Measurements from ENCODE around the gene ARVCF. TPM values are rescaled to one million over a fixed set of nuclear protein-coding genes. Genes with fewer than 3 reads are reported as not detected.
A peak's percentile ranks its signal among the peaks of the same experiment; 100 is the strongest.

The ARVCF gene
- total and polyA plus RNA-seq, 2 donors (not counting 3 experiments of a cell fraction or from before 2014, with no cell fraction given): 81.3 to 105 TPM

GRCh38 chr22:19984851-19985811 lies 31.5 kb downstream of the ARVCF start:
- DNase-seq (ENCODE audit: low read depth, low spot score): no peak
- Histone ChIP-seq H3K36me3 (ENCODE audit: control insufficient read depth in 2 of 2, extremely low read depth in 1 of 2, insufficient read depth in 2 of 2, low read length in 2 of 2) (peaks cover 4 to 21% of the 10 kb centered on the region in 2 experiments), H3K4me2 (ENCODE audit: insufficient read depth, low read length) (no peak overlapping the region), H3K9me1 (replicated peaks; ENCODE audit: control insufficient read depth, extremely low read depth, insufficient read depth, low read length) (no peaks in the 10 kb centered on the region), H3K4me3 (replicated peaks in 1 of 3; ENCODE audit: insufficient read depth in 1 of 3, low read depth in 1 of 3, low read length in 3 of 3) (no peak overlapping the region), H2AFZ (ENCODE audit: low read depth, low read length) (no peak overlapping the region), H3K4me1 (ENCODE audit: control insufficient read depth, extremely low read depth, insufficient read depth, low read length) (peaks cover 26% of the 10 kb centered on the region), H3K79me2 (ENCODE audit: control insufficient read depth, insufficient read depth, low read length) (peaks cover 13% of the 10 kb centered on the region), H3K27me3 (ENCODE audit: control insufficient read depth in 2 of 2, insufficient read depth in 2 of 2, low read length in 2 of 2) (no peaks in the 10 kb centered on the region), H4K20me1 (replicated peaks; ENCODE audit: control insufficient read depth, extremely low read depth, insufficient read depth, low read length) (no peaks in the 10 kb centered on the region), H3K9me3 (replicated peaks; ENCODE audit: control insufficient read depth, insufficient read depth, low read length) (no peaks in the 10 kb centered on the region), H3K27ac (ENCODE audit: insufficient read depth, low read depth, low read length) (peak overlapping the region; percentile 62), H3K9ac (replicated peaks; ENCODE audit: extremely low read depth, insufficient read depth, low read length) (no peak overlapping the region)
- no TSS peak for BruUV-seq (replicated peaks)
- ChIA-PET CTCF (interaction anchor here (1.2 to 4.4 kb wide), 5 partner anchors 10 to 29 kb away, joined by 3 to 78 read pairs (median 6); no protein-coding TSS in a partner anchor), POLR2A (interaction anchor here (0.6 to 1.8 kb wide), 3 partner anchors 11 to 14 kb away, joined by 3 to 7 read pairs (median 5); no protein-coding TSS in a partner anchor)
- intact Hi-C loops (cut with micrococcal nuclease) (no loop called here), dilution Hi-C loops (cut with MboI; ENCODE audit: extremely low pct_ligation_motif_present, low sequenced_read_pairs) (no loop called here)
- no peak for FAIRE-seq
- TF ChIP-seq, protein P1, sequence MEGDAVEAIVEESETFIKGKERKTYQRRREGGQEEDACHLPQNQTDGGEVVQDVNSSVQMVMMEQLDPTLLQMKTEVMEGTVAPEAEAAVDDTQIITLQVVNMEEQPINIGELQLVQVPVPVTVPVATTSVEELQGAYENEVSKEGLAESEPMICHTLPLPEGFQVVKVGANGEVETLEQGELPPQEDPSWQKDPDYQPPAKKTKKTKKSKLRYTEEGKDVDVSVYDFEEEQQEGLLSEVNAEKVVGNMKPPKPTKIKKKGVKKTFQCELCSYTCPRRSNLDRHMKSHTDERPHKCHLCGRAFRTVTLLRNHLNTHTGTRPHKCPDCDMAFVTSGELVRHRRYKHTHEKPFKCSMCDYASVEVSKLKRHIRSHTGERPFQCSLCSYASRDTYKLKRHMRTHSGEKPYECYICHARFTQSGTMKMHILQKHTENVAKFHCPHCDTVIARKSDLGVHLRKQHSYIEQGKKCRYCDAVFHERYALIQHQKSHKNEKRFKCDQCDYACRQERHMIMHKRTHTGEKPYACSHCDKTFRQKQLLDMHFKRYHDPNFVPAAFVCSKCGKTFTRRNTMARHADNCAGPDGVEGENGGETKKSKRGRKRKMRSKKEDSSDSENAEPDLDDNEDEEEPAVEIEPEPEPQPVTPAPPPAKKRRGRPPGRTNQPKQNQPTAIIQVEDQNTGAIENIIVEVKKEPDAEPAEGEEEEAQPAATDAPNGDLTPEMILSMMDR (IDR thresholded peaks at IDR 0.05; ENCODE audit: extremely low read depth in 1 of 2, insufficient read depth in 1 of 2, low read depth in 1 of 2, low read length in 2 of 2): no peak
- no peak for TF ChIP-seq FOS (IDR thresholded peaks at IDR 0.05; ENCODE audit: borderline replicate concordance, insufficient read depth, low read length)
- no peak for TF ChIP-seq MYC (IDR thresholded peaks at IDR 0.05; ENCODE audit: low read depth, low read length)
- TF ChIP-seq POLR2AphosphoS5 (IDR thresholded peaks at IDR 0.05; ENCODE audit: insufficient read depth, low read depth, low read length): no peak
- no peak for TF ChIP-seq GATA2 (IDR thresholded peaks at IDR 0.05; ENCODE audit: insufficient read depth, insufficient read length, low read depth, low read length)
- TF ChIP-seq EZH2 (IDR thresholded peaks at IDR 0.05; ENCODE audit: borderline replicate concordance, low read depth, low read length, severe bottlenecking): no peak
- no peak for TF ChIP-seq MAX (IDR thresholded peaks at IDR 0.05; ENCODE audit: insufficient read depth, insufficient read length)
- no peak for TF ChIP-seq JUN (IDR thresholded peaks at IDR 0.05; ENCODE audit: borderline replicate concordance, insufficient read depth, insufficient read length, low read depth)
- TF ChIP-seq POLR2A (IDR thresholded peaks at IDR 0.05; ENCODE audit: low read depth, low read length): no peak

Data from endothelial cell of umbilical vein (primary cell).